HG02852 (cell line): ENCODE results near the gene LRRC27.
"Not testable (repeated sequence)": the region's sequence is repeated elsewhere in the genome, so short reads cannot be mapped to it uniquely, and the experiment has no call there.

Experiments used
- ATAC-seq: cut with Tn5 transposase; IDR thresholded peaks from one replicate; pipeline ENCODE4 v1.9.1; 2021; ENCODE audit warnings: mild to moderate bottlenecking, moderate library complexity; ENCODE audit not compliant: unreplicated experiment

LRRC27 gene

GRCh38 chr10:132331601-132332432, at the start of gene LRRC27:
TSS of gene LRRC27 (plus strand) at chr10:132332193. CDS start at chr10:132333525, 1,332 bp downstream.
- peak; percentile 65 for ATAC-seq

- ATAC-seq = no peak
Observed at GRCh38 chr10:132282667-132283603, 49.1 kb upstream of the LRRC27 start.

GRCh38 chr10:132283604-132284382, 48.2 kb upstream of the LRRC27 start:
- no peak for ATAC-seq

DNA sequence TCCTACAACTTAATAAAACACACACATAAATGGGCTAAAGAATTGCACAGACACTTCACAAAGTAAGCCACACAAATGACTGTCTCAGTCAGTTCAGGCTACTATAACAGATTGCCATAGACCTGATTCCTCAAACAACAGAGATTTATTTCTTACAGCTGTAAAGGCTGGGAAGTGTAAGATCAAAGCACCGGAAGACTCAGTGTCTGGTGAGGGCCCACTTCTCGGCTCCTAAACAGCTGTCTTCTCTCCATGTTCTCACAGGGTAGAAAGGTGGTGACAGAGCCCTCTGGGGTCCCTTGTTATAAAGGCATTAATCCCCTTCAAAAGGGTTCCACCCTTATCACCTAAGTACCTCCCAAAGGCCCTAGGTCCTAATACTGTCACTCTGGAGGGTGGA, 42.6 kb upstream of the LRRC27 start:
- ATAC-seq = no peak

GRCh38 chr10:132290631-132291030, 41.4 kb upstream of the LRRC27 start:
- ATAC-seq = no peak

DNA sequence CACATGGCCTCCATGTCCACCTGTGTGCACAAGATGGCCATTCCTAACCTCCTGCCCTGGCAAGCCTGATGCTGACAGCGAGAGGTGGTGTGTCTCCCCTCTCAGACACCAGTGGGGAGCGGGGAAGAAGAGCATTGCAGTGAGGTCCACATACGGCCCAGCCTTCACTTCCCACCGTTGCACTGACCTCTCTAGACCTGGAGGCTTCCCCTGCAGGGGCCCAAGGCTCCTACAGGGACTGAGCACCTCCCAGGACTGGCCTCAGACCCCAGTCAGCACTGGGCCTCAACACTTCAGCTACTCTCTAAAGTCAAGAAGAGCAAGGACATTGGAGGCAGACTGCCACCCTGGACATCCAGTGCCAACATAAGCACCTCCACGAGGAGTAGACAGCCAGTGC, 40.2 kb upstream of the LRRC27 start:
- ATAC-seq = no peak

DNA sequence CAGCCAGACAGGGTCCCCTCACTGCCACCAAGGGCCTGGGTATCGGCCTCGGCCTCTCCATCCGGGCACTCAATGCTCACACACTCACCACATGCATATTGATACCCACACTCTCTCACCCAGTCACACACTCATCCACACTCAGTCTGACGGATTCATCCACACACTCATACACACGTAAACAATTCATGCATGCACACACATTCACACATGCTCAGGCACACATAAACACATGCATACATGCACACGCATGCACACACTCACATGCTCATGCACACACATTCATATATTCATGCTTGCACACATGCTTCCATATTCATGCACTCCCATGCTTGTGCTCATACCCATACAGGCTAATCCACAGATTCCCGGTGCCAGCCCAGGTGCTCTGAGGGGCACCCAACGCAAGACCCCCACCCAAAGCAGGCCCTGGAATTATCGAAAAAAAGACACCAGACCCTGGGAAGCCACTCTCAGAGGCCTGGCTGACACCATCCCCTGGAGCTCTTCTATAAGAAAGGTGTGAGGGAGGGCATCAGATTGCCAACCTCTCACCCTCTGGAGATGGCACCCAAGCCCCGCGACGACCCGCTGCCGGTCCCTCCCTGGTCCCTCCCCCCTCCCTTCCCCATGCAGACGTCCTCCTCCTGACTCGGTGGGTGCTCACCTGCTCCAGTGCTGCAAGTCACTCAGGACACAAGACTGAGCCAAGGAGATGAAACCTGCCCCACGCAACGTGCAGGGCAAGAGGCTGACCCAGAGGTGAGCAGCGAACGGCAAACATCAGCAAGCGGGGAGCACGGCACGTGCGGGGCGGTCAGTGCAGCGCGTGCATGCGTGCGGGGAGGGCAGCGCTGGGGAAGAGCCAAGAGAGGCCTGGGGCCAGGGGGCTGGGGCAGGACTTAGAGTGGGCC, 39.4 kb upstream of the LRRC27 start:
- no peak for ATAC-seq

GRCh38 chr10:132293201-132293812, 38.7 kb upstream of the LRRC27 start:
- no peak for ATAC-seq

GRCh38 chr10:132293813-132294520, 38.0 kb upstream of the LRRC27 start:
- ATAC-seq = no peak

DNA sequence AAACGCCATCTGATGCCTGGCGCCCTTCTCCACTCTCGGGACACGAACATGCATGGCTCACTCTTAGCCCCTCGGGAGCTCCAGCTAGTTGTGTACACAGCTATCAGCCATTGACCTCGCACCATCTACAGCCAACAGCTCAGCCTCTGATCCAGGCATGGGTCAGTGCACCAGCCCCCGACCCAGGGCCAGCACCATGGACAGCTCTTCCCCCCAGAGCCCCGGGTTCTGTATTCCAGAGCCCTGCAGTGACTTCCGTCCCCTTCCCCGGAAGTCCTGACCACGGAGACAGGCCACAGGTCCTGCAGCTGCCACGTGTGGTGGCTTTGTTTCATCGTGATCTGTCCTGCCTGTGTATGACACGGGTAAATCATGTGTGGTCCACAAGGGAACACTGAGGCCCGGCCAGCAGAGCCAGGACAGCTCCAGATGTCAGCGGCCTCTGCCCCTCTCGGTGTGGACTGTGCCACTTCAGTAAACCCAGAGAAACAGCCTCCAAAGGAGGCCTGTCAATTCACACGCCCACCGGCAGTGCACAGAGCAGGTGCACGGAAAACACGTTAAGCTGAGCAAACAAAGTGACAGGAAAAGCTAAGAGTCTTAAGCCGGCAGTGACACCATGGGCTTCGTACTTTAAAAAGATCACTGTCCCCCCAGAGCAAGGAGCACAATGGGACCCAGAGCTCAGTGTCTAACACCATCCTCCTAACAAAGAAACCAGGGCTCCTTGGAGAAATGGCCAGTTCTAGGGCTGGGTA, 37.3 kb upstream of the LRRC27 start:
- ATAC-seq = no peak

GRCh38 chr10:132295481-132295880, 36.5 kb upstream of the LRRC27 start:
- not testable (repeated sequence) for ATAC-seq

- no peak for ATAC-seq
Observed at GRCh38 chr10:132296666-132297443, 35.1 kb upstream of the LRRC27 start.

GRCh38 chr10:132297526-132297925, 34.5 kb upstream of the LRRC27 start:
- ATAC-seq = no peak

- ATAC-seq = no peak
Observed at GRCh38 chr10:132298038-132298881, 33.7 kb upstream of the LRRC27 start.

DNA sequence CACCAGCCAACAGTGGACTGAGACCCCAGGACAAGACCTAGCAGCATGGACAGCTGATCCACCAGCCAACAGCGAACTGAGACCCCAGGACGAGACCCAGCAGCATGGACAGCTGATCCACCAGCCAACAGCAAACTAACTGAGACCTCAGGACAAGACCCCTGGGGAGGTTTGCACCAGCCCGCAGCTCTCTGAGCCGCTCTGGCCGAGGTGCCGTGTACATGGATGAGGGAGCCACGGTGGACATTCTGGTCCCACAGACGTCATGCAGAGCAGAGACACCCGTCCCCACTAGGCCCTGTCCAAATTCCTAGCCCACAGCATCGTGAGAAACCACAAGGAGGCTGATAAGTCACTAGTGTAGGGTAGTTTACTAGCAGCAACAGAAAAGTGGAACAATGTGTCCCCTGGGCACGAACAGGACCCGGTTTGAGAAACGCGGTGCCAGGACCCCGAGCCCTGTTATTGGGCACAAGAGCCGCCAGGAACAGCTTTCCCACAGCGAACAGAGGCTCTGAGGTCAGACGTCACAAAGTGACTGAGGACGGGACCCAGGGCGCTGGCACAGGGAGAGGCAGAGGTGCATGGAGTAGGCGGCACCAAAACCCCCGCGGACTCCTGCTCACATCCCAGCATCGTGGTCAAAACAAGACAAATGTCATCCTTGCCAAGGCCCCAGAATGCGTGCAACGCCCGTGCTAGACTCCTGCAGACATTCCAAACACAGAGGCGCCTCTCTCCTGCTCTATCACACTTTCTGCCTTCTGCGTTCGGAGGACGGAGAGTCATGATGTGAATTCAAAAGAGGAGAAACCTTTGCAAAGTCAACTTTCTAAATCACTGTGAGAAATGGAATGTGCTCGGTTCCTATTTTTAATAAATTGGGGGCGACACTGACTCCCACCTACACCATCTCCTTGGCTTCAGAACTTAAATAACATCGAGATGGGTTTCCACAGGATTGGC, 32.3 kb upstream of the LRRC27 start:
- no peak for ATAC-seq
